RPMI8226 (cell line): Measurements from ENCODE around the gene TMEM41B.
"Not testable (repeated sequence)": the region's sequence is repeated elsewhere in the genome, so short reads cannot be mapped to it uniquely, and the experiment has no call there.

Source experiments
- DNase-seq: peaks from one replicate; pipeline ENCODE4 v3.0.0-alpha.2; 2015

Gene TMEM41B

GRCh38 chr11:9314291-9315077, at the start of gene TMEM41B:
Gene TMEM41B, minus strand, starts transcription at chr11:9314593. Its CDS starts 152 bp downstream, at chr11:9314441.
- DNase-seq: peak; percentile 97

GRCh38 chr11:9362393-9362863, 48.0 kb upstream of the TMEM41B start:
- no peak for DNase-seq

GRCh38 chr11:9360862-9361622, 46.6 kb upstream of the TMEM41B start:
- DNase-seq: not testable (repeated sequence)

- no peak for DNase-seq
Observed at GRCh38 chr11:9357041-9357440, 42.6 kb upstream of the TMEM41B start.

GRCh38 chr11:9351321-9351881, 37.0 kb upstream of the TMEM41B start:
- no peak for DNase-seq

GRCh38 chr11:9347779-9348178, 33.4 kb upstream of the TMEM41B start:
- DNase-seq: not testable (repeated sequence)

GRCh38 chr11:9347100-9347499, 32.7 kb upstream of the TMEM41B start:
- DNase-seq: no peak

GRCh38 chr11:9344061-9344680, 29.8 kb upstream of the TMEM41B start:
- DNase-seq: no peak

GRCh38 chr11:9341638-9342178, 27.3 kb upstream of the TMEM41B start:
- no peak for DNase-seq

GRCh38 chr11:9332655-9333054, 18.3 kb upstream of the TMEM41B start:
- DNase-seq: no peak

GRCh38 chr11:9330387-9331384, 16.3 kb upstream of the TMEM41B start:
- no peak for DNase-seq

GRCh38 chr11:9320047-9320446, 5.7 kb upstream of the TMEM41B start:
- DNase-seq: no peak

- DNase-seq: not testable (repeated sequence)
Observed at GRCh38 chr11:9319377-9320001, 5.1 kb upstream of the TMEM41B start.

GRCh38 chr11:9318442-9319376, 4.3 kb upstream of the TMEM41B start:
- DNase-seq: not testable (repeated sequence)

GRCh38 chr11:9316334-9316733, 1.9 kb upstream of the TMEM41B start:
- DNase-seq: no peak

GRCh38 chr11:9315078-9315688, 790 bp upstream of the TMEM41B start:
- DNase-seq: peak; percentile 4

- peak; percentile 10 for DNase-seq
Observed at GRCh38 chr11:9313648-9314290, 624 bp downstream of the TMEM41B start.

GRCh38 chr11:9310485-9311090, 3.8 kb downstream of the TMEM41B start:
- no peak for DNase-seq
